HG02973 (cell line): ENCODE measurements around the gene TRIM77.
"Not testable (repeated sequence)": the region's sequence is repeated elsewhere in the genome, so short reads cannot be mapped to it uniquely, and the experiment has no call there.

Source experiments
- ATAC-seq: cut with Tn5 transposase; IDR thresholded peaks from one replicate; pipeline ENCODE4 v1.9.1; 2021; ENCODE audit warnings: moderate library complexity; ENCODE audit not compliant: unreplicated experiment

Gene TRIM77, protein sequence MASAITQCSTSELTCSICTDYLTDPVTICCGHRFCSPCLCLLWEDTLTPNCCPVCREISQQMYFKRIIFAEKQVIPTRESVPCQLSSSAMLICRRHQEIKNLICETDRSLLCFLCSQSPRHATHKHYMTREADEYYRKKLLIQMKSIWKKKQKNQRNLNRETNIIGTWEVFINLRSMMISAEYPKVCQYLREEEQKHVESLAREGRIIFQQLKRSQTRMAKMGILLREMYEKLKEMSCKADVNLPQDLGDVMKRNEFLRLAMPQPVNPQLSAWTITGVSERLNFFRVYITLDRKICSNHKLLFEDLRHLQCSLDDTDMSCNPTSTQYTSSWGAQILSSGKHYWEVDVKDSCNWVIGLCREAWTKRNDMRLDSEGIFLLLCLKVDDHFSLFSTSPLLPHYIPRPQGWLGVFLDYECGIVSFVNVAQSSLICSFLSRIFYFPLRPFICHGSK

DNA sequence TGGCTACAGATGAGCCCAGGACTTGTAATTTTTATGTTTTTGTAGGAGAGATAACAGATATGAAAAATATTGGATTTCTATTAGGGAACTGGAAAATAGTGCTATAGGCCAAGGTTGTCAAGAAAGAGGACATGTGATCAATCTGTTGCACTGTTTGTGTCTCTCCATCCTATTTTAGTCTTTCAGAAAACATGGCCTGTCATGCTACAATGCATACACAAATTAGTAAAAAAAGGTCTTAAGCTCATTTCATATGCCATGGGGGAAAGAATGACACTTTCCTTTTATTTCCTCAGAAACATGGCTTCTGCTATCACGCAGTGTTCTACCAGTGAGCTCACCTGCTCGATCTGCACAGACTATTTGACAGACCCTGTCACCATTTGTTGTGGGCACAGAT lies at the start of gene TRIM77:
TSS of gene TRIM77 (plus strand) at position 301 of the 400 bp plus-strand sequence. CDS start at position 301, 0 bp downstream.
- not testable (repeated sequence) for ATAC-seq

GRCh38 chr11:89667001-89667400 lies 43.1 kb upstream of the TRIM77 start:
- no peak for ATAC-seq

GRCh38 chr11:89668158-89668557 lies 41.9 kb upstream of the TRIM77 start:
- not testable (repeated sequence) for ATAC-seq

GRCh38 chr11:89669586-89669985 lies 40.5 kb upstream of the TRIM77 start:
- ATAC-seq: not testable (repeated sequence)

GRCh38 chr11:89669993-89670669 lies 40.0 kb upstream of the TRIM77 start:
- not testable (repeated sequence) for ATAC-seq

GRCh38 chr11:89672547-89672946 lies 37.6 kb upstream of the TRIM77 start:
- ATAC-seq: not testable (repeated sequence)

DNA sequence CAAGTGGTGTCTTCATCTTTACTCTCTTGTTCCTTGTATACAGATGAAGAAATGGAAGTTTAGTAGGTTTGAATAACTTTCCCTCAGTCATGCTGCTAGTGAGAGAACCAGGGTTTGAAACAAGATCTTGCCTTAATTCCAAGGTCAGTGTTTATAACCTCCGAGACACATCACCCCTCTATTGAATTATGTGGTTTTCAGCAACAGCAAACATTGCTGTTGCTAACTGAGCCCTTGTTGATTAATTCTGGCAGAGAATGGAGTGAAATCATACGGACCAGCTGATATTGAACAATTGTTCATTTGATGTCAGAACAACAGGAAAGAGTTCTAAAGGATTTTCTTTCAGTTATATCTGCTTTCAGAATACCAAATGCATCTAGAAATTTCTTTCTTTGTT lies 36.7 kb upstream of the TRIM77 start:
- ATAC-seq: not testable (repeated sequence)

GRCh38 chr11:89675383-89675782 lies 34.7 kb upstream of the TRIM77 start:
- not testable (repeated sequence) for ATAC-seq

- not testable (repeated sequence) for ATAC-seq
Measured at GRCh38 chr11:89675948-89676347, 34.2 kb upstream of the TRIM77 start.

- not testable (repeated sequence) for ATAC-seq
Measured at GRCh38 chr11:89707080-89707479, 3.0 kb upstream of the TRIM77 start.

DNA sequence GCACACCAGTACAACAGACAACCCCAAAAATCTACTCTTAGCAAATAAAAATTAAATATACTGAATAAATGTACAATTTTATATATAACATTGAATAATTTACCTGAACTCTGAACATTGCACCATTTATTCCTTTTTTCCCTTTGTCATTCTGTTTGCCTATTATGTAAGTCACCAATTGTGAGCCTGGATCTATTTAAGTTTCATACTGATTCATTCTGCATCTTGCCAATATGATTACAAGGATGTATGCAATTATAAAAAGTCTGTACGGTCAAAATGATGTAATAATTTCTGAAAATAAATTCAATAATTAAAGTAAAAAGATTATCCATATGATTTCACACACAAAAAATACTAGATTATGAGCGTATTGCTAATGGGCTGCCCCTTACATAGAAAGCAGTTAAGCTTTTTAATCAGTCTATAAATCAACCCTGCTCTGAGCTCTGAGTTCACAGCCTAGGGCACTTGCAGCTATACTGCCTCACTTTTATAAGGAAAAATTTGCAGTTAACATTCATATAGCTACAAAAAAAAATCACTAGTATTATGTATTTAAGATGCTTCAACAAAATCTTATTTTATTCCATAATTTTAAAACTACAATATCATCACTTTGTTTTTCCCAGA lies 14.9 kb downstream of the TRIM77 start:
- ATAC-seq: not testable (repeated sequence)

DNA sequence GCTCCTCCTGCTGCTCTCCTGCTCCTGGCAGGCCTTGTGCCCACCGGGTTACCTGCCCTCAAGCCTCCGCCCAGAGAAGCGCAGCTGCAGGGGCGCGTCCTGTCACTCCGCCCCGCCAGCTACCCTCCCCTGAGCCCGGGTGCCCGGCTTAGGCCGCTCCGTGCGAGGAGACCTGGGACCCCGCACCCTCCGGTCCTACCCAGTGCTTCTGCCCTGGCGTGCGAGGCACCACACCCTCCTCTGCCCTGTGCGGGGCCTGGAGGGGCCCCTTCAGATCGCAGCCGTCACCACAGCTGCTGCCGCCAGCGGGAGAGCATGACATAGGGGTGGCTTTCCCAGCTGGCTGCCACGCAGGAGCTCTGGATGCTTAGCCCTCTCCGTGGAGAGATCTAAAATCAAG lies 20.1 kb downstream of the TRIM77 start:
- not testable (repeated sequence) for ATAC-seq

DNA sequence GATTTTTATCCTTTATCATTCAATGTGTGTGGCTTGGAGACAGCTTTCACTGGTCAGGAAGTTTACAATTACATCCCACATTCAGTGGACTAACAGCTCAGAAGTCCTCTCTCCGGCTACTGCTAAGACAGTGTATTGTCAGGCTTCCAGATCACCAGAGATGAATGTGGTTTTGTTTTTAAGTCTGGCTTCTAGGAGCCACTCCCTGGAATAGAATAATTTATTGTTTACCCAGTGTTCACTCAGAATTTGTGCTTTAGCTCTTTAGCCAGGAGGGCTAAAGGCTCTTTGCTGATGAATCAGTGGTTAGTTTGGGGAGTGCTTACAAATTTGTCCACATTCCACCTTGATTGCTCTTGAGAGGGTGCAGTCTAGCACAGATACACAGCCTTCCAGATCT lies 26.5 kb downstream of the TRIM77 start:
- ATAC-seq: no peak

GRCh38 chr11:89737116-89737515 lies 27.0 kb downstream of the TRIM77 start:
- no peak for ATAC-seq

DNA sequence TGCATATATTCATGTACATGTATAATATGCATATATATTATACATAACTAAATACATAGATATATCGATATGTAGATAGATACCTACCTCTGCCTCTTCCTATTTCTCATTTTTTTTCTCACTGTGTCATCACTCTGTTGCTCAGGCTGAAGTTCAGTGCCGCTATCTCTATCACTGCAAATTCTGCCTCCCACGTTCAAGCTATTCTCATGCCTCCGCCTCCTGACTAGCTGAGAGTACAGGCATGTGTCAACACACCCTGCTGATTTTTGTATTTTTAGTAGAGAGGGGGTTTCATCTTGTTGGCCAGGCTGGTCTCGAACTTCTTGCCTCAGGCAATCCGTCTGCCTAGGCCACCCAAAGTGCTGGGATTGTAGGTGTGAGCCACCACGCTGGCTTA lies 31.3 kb downstream of the TRIM77 start:
- not testable (repeated sequence) for ATAC-seq

GRCh38 chr11:89744158-89744557 lies 34.1 kb downstream of the TRIM77 start:
- not testable (repeated sequence) for ATAC-seq

- ATAC-seq: not testable (repeated sequence)
Measured at GRCh38 chr11:89750822-89751221, 40.7 kb downstream of the TRIM77 start.
